Activated T-cell treated with anti-CD3 and anti-CD28 coated beads for 4 hours (primary cell): Measurements from ENCODE around the gene MGAT3.

Source experiments
- DNase-seq: peaks from one replicate; pipeline ENCODE4 v3.0.0-alpha.2; 2020

Gene MGAT3

GRCh38 chr22:39429916-39430575, 26.8 kb upstream of the MGAT3 start:
- DNase-seq, result no peak

GRCh38 chr22:39430576-39431150, 26.1 kb upstream of the MGAT3 start:
- DNase-seq, result no peak

GRCh38 chr22:39431216-39431801, 25.5 kb upstream of the MGAT3 start:
- DNase-seq, result no peak

- no peak for DNase-seq
Measured at GRCh38 chr22:39431821-39432251, 25.0 kb upstream of the MGAT3 start.

- no peak for DNase-seq
Measured at GRCh38 chr22:39432361-39432811, 24.4 kb upstream of the MGAT3 start.

DNA sequence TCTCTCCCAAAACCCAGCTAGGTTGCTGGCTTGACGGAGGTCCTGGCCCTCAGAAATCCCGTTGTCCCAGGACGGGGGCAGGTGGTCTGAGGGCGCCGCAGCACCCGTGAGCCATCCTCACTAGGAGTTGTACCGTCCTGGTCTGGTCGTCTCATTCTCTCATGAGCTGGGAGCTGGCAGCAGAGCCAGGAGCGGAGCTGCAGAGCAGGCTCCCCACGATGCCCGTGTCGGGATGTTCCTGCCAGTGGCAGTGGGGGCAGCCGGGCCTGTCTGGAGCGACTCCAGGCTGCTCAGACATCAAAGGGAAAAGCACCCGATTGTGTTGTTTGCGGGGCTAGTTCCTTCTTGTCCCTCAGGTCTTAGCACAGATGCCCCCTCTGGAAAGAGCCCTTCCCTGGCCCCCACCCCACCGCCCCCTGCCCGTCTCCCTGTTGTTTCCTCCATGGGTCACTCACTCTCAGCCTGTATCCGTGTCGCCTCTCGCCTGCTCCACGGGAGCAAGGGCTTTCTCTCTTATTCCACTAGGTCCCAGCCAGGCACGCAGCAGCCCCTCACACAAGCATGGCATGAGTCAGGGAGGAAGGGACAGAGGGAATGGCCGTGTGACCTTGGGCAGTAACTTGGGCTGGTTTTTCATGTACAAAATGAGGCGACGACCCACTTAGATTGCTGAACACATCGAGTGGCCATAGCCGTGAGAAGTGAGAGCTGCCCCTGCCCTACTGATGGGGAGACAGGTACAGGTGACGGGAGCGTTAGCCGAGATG, 23.2 kb upstream of the MGAT3 start:
- DNase-seq, result no peak

DNA sequence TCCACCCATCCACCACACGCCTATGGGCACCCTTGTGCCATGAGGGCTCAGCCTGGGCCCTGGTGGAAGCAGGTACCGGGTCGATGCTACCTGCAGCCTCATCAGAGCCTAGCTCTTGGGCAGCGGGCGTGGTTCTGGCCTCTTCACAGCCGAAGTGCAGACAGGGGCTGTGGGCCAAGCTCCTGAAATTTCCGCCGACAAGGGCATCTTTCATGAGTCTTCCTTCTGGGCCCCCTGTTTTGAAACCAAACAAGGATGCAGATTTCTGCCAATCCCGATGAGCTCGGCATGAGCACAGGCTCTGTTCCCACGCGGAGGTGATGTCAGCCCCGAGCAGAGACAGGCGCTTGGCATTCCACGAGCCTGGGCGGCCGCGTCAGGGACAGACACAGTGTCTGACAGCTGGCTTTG, 22.6 kb upstream of the MGAT3 start:
- no peak for DNase-seq

- no peak for DNase-seq
Measured at GRCh38 chr22:39434721-39435120, 22.1 kb upstream of the MGAT3 start.

DNA sequence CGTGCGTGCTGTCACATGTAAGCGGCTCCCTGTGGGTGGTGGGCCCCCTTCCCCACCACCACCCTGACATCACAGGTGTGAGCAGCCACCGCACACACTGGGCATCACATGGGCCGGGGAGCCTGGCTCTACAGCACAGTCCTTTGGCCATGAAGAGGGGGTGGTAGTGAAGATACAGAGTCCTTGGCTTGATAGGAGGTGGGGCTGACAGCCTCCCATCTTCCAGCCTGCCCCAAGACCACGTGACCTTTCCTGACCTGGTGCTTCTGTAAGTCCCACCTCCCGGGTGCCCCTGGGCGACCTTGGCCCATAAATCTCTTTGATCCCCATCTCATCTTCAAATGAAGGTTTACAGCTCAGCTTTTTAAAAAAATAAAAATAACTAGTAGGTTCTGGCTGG, 21.2 kb upstream of the MGAT3 start:
- no peak for DNase-seq

GRCh38 chr22:39437791-39438704, 18.8 kb upstream of the MGAT3 start:
- DNase-seq, result no peak

DNA sequence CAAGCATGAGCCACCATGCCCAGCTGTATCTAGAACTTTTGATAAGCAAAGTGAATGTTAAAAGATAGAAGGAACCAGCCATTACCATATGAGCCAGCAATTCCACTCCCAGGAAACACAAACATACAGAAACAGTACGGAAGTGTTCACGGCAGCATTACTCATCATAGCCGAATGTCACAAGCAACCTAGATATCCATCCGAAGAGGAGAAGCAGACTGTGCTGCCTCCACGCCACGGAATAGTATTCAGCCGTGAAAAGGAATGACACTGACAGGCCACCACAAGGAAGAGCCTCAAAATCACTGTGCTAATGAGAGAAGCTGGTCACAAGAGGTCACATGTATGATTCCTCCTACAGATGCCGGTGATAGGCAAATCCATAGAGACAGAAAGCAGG, 17.6 kb upstream of the MGAT3 start:
- DNase-seq, result no peak

GRCh38 chr22:39443398-39443797, 13.4 kb upstream of the MGAT3 start:
- DNase-seq, result no peak

- no peak for DNase-seq
Measured at GRCh38 chr22:39444247-39444800, 12.5 kb upstream of the MGAT3 start.

DNA sequence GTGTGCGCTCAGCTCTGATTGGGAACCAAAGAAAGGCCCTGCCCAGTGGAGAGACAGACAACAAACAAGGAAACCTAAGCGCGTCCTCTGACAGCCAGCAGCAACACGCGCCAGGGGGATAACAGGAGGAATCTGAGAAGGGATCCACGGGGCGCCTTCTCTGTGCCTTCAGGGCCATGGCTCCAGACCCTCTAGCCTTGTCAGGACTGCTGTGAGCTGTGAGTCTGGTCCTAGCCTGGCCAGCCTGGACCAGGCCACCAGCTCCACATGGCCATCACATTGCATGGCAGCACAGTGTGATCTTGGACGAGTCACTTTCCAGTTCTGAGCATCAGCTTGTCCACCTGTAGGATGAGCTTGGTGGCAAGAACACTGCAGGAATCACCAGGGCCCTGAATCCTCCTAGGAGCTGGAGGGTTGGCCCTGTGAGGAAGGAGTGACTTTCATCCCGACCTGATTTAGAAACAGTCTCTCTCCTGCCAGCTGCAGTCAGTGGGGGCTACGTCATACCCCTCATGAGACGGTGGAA, 11.8 kb upstream of the MGAT3 start:
- DNase-seq, result no peak

- no peak for DNase-seq
Measured at GRCh38 chr22:39445678-39446077, 11.1 kb upstream of the MGAT3 start.

DNA sequence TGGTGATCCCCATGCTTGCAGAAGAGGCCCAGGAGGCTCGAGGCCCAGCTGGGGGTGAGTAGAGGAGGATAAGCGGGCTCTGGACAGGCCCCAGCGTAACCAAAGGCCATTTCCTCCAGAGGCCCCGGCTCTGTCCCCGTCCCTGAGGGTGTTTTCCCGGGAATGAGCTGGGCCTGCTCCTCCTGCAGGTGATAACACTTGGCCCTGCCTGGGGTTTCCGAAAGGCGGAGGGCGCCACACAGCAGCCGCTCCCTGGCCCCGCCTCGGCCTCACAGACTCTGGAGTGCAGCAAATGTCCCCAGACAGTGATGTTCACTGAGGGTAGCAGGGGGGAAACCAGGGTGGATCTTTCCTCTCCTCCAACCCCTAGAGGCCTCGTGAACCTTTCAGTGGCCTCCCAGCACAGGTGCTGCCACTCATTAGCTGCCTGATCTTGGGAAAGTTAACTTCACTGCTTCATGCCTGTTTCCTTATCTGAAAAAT, 10.5 kb upstream of the MGAT3 start:
- DNase-seq, result no peak

- no peak for DNase-seq
Measured at GRCh38 chr22:39448205-39449054, 8.4 kb upstream of the MGAT3 start.

GRCh38 chr22:39449708-39450107, 7.1 kb upstream of the MGAT3 start:
- DNase-seq, result no peak

- DNase-seq, result no peak
Measured at GRCh38 chr22:39450258-39450955, 6.4 kb upstream of the MGAT3 start.

DNA sequence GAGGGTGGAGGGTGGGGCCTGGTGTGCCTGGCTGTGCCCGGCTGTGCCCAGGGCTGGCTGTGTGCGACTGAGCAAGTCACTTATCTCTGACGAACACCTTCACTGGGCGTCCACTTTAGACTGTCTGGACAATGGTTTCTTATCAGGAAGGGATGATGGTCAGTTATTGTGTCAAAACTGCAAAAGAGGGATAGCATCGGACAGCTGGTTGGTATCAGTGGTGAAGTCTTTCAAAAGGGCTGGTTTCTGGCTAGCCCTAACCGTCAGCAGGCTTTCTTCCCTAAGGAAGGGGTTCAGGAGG, 4.1 kb upstream of the MGAT3 start:
- no peak for DNase-seq
